ENCODE measurements around the gene AUH.

DNA sequence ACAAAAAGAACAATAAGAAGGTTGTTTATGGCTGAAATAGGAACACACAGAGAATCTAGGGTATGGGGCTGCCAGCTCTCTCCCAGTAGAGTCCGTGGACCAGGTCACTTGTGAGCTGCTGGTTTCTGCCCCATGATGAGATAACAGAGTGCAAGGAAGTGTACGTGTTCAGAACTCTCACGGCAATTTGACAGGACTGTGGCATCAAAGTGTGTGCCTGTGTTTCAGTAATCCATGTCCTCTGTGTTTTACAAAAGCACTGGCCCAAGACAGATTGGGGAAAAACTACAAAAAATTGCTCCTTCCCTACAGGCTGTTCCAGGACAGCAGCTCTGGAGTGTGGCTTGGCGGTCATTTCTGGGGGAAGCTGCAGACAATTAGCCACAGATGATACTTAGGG, 184.6 kb downstream of the AUH start:
- TF ChIP-seq, protein P1, sequence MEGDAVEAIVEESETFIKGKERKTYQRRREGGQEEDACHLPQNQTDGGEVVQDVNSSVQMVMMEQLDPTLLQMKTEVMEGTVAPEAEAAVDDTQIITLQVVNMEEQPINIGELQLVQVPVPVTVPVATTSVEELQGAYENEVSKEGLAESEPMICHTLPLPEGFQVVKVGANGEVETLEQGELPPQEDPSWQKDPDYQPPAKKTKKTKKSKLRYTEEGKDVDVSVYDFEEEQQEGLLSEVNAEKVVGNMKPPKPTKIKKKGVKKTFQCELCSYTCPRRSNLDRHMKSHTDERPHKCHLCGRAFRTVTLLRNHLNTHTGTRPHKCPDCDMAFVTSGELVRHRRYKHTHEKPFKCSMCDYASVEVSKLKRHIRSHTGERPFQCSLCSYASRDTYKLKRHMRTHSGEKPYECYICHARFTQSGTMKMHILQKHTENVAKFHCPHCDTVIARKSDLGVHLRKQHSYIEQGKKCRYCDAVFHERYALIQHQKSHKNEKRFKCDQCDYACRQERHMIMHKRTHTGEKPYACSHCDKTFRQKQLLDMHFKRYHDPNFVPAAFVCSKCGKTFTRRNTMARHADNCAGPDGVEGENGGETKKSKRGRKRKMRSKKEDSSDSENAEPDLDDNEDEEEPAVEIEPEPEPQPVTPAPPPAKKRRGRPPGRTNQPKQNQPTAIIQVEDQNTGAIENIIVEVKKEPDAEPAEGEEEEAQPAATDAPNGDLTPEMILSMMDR (IDR thresholded peaks at IDR 0.05): no peak
- no peak for TF ChIP-seq POLR2A (IDR thresholded peaks at IDR 0.05)

Data from Peyer's patch (tissue), 4 donors.